IPS-18a (cell line): ENCODE measurements around the gene SMG6.

ENCODE experiments used
- H3K27ac ChIP-seq: one replicate; pipeline ENCODE4 v1.5.1; 2013; ENCODE audit warnings: low read length
- H3K27me3 ChIP-seq: one replicate; pipeline ENCODE4 v1.6.1; 2013; ENCODE audit warnings: mild to moderate bottlenecking, low read length; ENCODE audit not compliant: control insufficient read depth, insufficient read depth
- H3K36me3 ChIP-seq: one replicate; pipeline ENCODE4 v1.6.1; 2013; ENCODE audit warnings: low read depth, low read length; ENCODE audit not compliant: control insufficient read depth
- H3K4me1 ChIP-seq: one replicate; pipeline ENCODE4 v1.6.1; 2013; ENCODE audit warnings: low read depth, low read length; ENCODE audit not compliant: control insufficient read depth
- H3K4me3 ChIP-seq: one replicate; pipeline ENCODE4 v1.5.1; 2013; ENCODE audit warnings: low read length
- H3K9ac ChIP-seq: one replicate; pipeline ENCODE4 v1.6.1; 2013; ENCODE audit warnings: mild to moderate bottlenecking, low read length, moderate library complexity
- H3K9me3 ChIP-seq: one replicate; pipeline ENCODE4 v1.6.1; 2013; ENCODE audit warnings: low read depth, low read length; ENCODE audit not compliant: control insufficient read depth

The SMG6 gene

GRCh38 chr17:2158396-2158780 lies 145.2 kb downstream of the SMG6 start:
- Histone ChIP-seq H3K36me3 (peaks cover 2% of the 10 kb centered on the region), H3K9ac (no peak overlapping the region), H3K9me3 (no peaks in the 10 kb centered on the region), H3K4me3 (no peak overlapping the region), H3K27me3 (no peaks in the 10 kb centered on the region), H3K4me1 (no peaks in the 10 kb centered on the region), H3K27ac (no peak overlapping the region)

GRCh38 chr17:2157675-2158395 lies 145.8 kb downstream of the SMG6 start:
- Histone ChIP-seq H3K4me1 (no peaks in the 10 kb centered on the region), H3K27ac (no peak overlapping the region), H3K36me3 (peaks cover 2% of the 10 kb centered on the region), H3K4me3 (no peak overlapping the region), H3K9ac (no peak overlapping the region), H3K27me3 (no peaks in the 10 kb centered on the region), H3K9me3 (no peaks in the 10 kb centered on the region)

- H3K36me3 ChIP-seq: peaks cover 2% of the 10 kb centered on the region
- H3K4me3 ChIP-seq: no peak overlapping the region
- no peaks in the 10 kb centered on the region for H3K27me3 ChIP-seq
- H3K9ac ChIP-seq: no peak overlapping the region
- no peaks in the 10 kb centered on the region for H3K9me3 ChIP-seq
- H3K4me1 ChIP-seq: no peaks in the 10 kb centered on the region
- no peak overlapping the region for H3K27ac ChIP-seq
Observed at GRCh38 chr17:2157081-2157480, 146.5 kb downstream of the SMG6 start.

GRCh38 chr17:2156666-2157065 lies 146.9 kb downstream of the SMG6 start:
- H3K27ac ChIP-seq: no peak overlapping the region
- H3K36me3 ChIP-seq: peaks cover 2% of the 10 kb centered on the region
- no peaks in the 10 kb centered on the region for H3K27me3 ChIP-seq
- H3K4me3 ChIP-seq: no peak overlapping the region
- no peaks in the 10 kb centered on the region for H3K9me3 ChIP-seq
- no peaks in the 10 kb centered on the region for H3K4me1 ChIP-seq
- no peak overlapping the region for H3K9ac ChIP-seq

GRCh38 chr17:2155573-2155972 lies 148.0 kb downstream of the SMG6 start:
- H3K9me3 ChIP-seq: no peaks in the 10 kb centered on the region
- H3K27ac ChIP-seq: no peak overlapping the region
- no peak overlapping the region for H3K4me3 ChIP-seq

GRCh38 chr17:2151358-2152033 lies 152.1 kb downstream of the SMG6 start:
- Histone ChIP-seq H3K9ac (no peak overlapping the region), H3K27ac (no peak overlapping the region), H3K4me1 (no peaks in the 10 kb centered on the region), H3K36me3 (no peaks in the 10 kb centered on the region), H3K9me3 (no peaks in the 10 kb centered on the region), H3K27me3 (no peaks in the 10 kb centered on the region), H3K4me3 (no peak overlapping the region)

More at GRCh38 chr17:2155573-2155972, 148.0 kb downstream of the SMG6 start:
- Histone ChIP-seq H3K36me3 (peaks cover 2% of the 10 kb centered on the region), H3K27me3 (no peaks in the 10 kb centered on the region), H3K4me1 (no peaks in the 10 kb centered on the region), H3K9ac (no peak overlapping the region)

- H3K36me3 ChIP-seq: no peaks in the 10 kb centered on the region
- H3K4me1 ChIP-seq: no peaks in the 10 kb centered on the region
- H3K4me3 ChIP-seq: no peak overlapping the region
- H3K27ac ChIP-seq: no peak overlapping the region
- no peaks in the 10 kb centered on the region for H3K9me3 ChIP-seq
- no peak overlapping the region for H3K9ac ChIP-seq
- no peaks in the 10 kb centered on the region for H3K27me3 ChIP-seq
Observed at GRCh38 chr17:2150806-2151205, 152.8 kb downstream of the SMG6 start.

GRCh38 chr17:2149934-2150333 lies 153.7 kb downstream of the SMG6 start:
- Histone ChIP-seq H3K27me3 (no peaks in the 10 kb centered on the region), H3K4me3 (no peak overlapping the region), H3K9ac (no peak overlapping the region), H3K36me3 (no peaks in the 10 kb centered on the region), H3K27ac (no peak overlapping the region), H3K9me3 (no peaks in the 10 kb centered on the region), H3K4me1 (no peaks in the 10 kb centered on the region)

GRCh38 chr17:2146132-2146871 lies 157.3 kb downstream of the SMG6 start:
- no peak overlapping the region for H3K27ac ChIP-seq
- no peaks in the 10 kb centered on the region for H3K27me3 ChIP-seq
- H3K36me3 ChIP-seq: no peaks in the 10 kb centered on the region
- H3K9me3 ChIP-seq: no peaks in the 10 kb centered on the region
- H3K9ac ChIP-seq: no peak overlapping the region
- H3K4me1 ChIP-seq: no peaks in the 10 kb centered on the region
- no peak overlapping the region for H3K4me3 ChIP-seq

GRCh38 chr17:2144701-2145100 lies 158.9 kb downstream of the SMG6 start:
- Histone ChIP-seq H3K27me3 (no peaks in the 10 kb centered on the region), H3K36me3 (no peaks in the 10 kb centered on the region), H3K4me1 (peaks cover 6% of the 10 kb centered on the region), H3K9ac (no peak overlapping the region), H3K4me3 (no peak overlapping the region), H3K27ac (no peak overlapping the region), H3K9me3 (no peaks in the 10 kb centered on the region)

- Histone ChIP-seq H3K9ac (no peak overlapping the region), H3K4me3 (no peak overlapping the region), H3K36me3 (no peaks in the 10 kb centered on the region), H3K4me1 (peaks cover 14% of the 10 kb centered on the region), H3K27me3 (no peaks in the 10 kb centered on the region), H3K27ac (no peak overlapping the region), H3K9me3 (no peaks in the 10 kb centered on the region)
Observed at GRCh38 chr17:2143332-2143731, 160.3 kb downstream of the SMG6 start.
